HUDEP-2 (cell line): ENCODE results near the gene CNGA3.
"Not testable (repeated sequence)": the region's sequence is repeated elsewhere in the genome, so short reads cannot be mapped to it uniquely, and the experiment has no call there.

Source experiments
- DNase-seq, 76 experiments: peaks; one replicate each; lab custom pipeline; 2025; ENCODE audit not compliant: unreplicated experiment in 76 of 76; lab: John Stamatoyannopoulos, UW

Gene CNGA3

GRCh38 chr2:98395977-98396376, 49.7 kb downstream of the CNGA3 start:
- DNase-seq, result no peak

GRCh38 chr2:98396745-98397355, 50.6 kb downstream of the CNGA3 start:
- DNase-seq, result no peak

DNA sequence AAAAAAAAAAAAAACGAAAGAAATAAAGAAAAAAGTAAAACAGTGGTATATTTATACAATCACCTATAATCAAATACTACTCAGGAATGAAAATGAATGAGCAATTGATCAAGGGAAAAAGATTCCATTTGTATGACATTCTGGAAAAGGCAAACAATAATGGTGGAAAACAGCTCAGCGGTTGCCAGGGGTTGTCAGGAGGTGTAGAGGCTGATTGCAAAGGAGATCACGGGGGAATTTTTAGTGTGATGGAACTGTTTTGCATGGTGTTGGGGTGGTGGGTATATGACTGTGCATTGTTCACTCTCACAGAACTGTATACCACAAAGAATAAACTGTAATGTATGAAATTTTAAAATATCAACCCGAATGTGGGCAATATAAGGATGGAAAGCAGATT, 52.9 kb downstream of the CNGA3 start:
- DNase-seq, result no peak

DNA sequence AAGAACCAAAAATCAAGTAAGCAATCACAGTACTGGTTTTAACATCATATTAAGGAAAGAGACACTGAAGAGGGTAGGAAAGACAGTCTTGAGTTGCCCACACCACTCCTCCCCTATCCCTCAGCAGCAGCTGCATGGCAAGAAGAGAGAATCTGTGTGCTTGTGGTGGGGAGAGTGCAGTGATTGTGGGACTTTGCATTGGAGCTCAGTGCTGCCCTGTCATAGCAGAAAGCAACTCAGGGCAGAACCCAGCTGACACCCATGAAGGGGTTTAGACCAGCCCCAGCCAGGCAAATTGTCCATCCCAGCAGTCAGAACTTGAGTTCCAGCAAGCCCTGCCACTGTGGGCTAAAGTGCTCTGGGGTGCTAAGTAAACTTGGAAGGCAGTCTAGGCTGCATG, 57.6 kb downstream of the CNGA3 start:
- DNase-seq, result no peak

DNA sequence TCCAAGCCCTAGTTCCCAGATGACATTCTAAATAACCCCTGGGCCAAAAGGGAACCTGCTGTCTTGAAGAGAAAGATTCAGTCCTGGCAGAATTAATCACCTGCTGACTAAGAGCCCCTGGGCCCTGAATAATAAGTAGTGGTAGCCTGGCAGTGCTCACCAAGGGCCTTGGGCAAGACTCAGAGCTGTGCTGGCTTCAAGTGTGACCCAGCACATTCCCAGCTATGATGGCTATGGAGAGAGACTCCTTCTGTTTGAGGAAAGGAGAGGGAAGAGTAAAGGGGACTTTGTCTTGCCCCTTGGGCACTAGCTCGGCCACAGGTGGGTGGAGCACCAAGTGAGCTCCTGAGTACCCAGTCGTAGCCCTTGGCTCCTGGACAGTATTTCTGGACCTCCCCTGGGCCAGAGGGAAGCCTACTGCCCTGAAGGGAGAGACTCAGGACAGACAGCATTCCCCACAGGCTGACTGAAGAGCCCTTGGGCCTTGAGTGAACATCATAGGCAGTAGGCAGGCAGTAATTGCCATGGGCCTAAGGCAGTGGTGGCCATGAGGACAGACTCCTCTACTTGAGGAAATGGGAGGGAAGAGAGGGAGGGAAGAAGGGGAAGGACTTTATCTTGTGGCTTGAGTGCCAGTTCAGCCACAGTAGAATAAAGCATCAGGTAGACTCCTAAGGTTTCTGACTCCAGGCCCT, 58.4 kb downstream of the CNGA3 start:
- no peak for DNase-seq

DNA sequence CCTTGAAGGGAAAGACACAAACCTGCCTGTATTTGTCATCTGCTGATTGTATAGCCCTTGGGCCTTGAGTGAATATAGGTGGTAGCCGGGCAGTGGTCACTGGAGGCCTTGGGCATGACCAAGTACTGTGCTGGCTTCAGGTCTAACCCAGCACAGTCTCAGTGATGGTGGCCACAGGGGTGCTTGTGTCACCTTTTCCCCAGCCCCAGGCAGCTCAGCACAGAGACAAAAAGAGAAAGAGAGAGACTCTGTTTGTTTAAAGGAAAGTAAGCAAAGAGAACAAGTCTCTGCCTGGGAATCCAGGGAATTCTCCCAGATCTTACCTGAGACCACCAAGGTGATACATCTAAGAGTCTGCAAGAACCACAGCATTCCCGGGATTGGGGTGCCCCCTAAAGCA, 59.0 kb downstream of the CNGA3 start:
- DNase-seq, result no peak

GRCh38 chr2:98408155-98408554, 61.9 kb downstream of the CNGA3 start:
- no peak for DNase-seq

- DNase-seq, result peak in 49 of 76 experiments; percentile 2 to 77 (median 44)
These were observed 66.6 kb downstream of the CNGA3 start for GRCh38 chr2:98412751-98413458.

- not testable (repeated sequence) for DNase-seq
These were observed 68.0 kb downstream of the CNGA3 start for GRCh38 chr2:98414246-98414645.

DNA sequence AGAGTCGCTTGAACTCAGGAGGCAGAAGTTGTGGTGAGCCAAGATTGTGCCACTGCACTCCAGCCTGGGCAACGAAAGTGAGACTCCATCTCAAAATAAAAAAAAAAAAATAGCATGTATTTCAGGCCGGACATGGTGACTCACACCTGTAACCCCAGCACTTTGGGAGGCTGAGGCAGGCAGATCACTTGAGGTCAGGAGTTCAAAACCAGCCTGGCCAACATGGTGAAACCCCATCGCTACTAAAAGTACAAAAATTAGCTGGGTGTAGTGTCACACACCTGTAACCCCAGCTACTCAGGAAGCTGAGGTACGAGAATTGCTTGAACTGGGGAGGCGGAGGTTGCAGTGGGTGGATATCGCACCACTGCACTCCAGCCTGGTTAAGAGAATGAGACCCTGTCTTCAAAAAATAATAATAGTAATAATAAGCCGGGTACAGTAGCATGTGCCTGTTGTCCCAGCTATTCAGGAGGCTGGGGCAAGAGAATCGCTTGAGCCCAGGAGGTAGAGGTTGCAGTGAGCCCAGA, 69.5 kb downstream of the CNGA3 start:
- DNase-seq, result not testable (repeated sequence)

DNA sequence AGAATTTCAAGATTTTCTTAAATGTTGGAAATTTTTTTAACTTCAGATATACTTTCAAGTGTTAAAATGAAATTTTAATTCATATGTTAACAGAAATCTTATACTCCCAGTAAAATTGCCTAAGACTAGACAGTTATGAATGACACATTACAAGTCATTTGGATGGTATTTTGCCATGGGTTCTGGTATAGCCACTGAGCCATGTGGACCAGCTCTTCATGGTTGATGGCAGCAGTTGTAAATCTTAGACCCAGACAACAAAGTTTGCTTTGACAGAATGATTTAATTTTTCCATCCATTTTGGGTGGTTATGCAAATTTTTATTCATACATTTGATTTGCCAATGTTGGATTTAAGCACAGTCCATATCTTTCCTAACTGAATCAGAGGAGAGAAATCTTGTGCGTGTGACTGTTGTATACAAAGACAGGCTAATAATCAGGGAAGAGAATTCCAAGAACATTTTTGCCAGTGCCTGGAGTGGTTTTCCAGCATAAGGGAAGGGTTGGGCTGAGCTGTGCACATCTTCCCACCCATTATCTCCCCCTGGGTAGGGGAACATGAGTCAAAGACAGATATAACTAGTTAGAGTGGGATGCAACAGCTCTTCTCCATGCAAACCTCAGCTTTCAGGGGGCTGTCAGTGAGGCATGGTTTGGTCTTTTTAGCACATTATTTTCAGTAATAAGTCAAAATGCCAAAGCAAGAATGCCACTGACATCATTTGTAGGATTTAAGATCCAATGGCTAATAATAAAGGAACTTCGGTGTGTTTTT, 70.3 kb downstream of the CNGA3 start:
- no peak for DNase-seq

GRCh38 chr2:98419544-98419943, 73.3 kb downstream of the CNGA3 start:
- DNase-seq, result no peak

GRCh38 chr2:98419977-98420725, 73.9 kb downstream of the CNGA3 start:
- no peak for DNase-seq

DNA sequence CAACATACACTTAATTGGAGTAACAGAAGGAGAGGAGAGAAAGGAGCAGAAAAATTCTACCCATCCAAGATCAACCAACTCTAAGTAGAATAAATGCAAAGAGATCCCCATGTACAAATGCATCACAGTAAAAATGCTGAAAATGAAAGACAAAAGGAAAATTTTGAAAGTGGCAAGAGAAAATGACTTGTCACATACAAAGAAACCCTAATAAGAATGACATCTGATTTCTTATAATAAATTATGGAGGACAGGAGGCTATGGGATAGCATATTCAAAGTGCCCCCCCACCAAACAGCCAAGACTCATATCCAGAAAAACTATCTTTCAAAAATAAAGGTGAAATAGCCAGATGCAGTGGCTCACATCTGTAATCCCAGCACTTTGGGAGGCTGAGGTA, 76.2 kb downstream of the CNGA3 start:
- DNase-seq, result no peak

- no peak for DNase-seq
These were observed 80.5 kb downstream of the CNGA3 start for GRCh38 chr2:98426771-98427170.

GRCh38 chr2:98432145-98432544, 85.9 kb downstream of the CNGA3 start:
- DNase-seq, result no peak

- DNase-seq, result no peak
These were observed 87.2 kb downstream of the CNGA3 start for GRCh38 chr2:98433363-98433964.

- no peak for DNase-seq
These were observed 88.2 kb downstream of the CNGA3 start for GRCh38 chr2:98434492-98434891.

GRCh38 chr2:98435670-98436069, 89.4 kb downstream of the CNGA3 start:
- not testable (repeated sequence) for DNase-seq

DNA sequence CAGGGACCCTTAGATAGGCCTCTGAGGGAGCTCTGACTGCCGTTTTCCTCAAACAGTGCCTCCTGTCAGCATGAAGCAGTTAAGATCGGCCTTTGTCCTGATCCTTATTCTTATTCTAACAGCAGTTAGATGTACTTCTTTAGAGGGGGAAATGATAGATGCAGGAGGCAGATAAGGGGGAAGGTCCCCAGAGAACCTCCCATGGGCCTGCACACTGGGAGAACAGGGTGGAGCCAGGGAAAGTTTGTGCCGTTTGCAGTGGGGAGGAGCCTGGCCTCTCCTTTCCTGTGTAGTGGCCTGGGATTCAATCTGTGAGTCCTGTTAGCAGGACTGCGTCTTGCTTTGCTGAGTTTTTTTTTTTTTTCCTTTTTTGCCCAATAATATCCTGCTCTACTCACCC, 90.5 kb downstream of the CNGA3 start:
- no peak for DNase-seq
